ENCODE measurements around the gene RGL3. TPM values are rescaled to one million over a fixed set of nuclear protein-coding genes. Genes with fewer than 3 reads are reported as not detected.
A peak's percentile ranks its signal among the peaks of the same experiment; 100 is the strongest.
"Not testable (repeated sequence)": the region's sequence is repeated elsewhere in the genome, so short reads cannot be mapped to it uniquely, and the experiment has no call there.

Gene RGL3
- total RNA-seq (10 to 100 TPM; 14.0 to 25.2 (median 14.5) TPM), polyA plus RNA-seq (16.1 TPM)
- long read RNA-seq, donor 1, partial matches to known transcripts = 9 of 18 reads
- long read RNA-seq, donor 1, other reads (novel, unspliced or antisense) = 9 of 18 reads
- long read RNA-seq, donor 2, partial matches to known transcripts = 0 of 2 reads
- long read RNA-seq, donor 2, other reads (novel, unspliced or antisense) = 2 of 2 reads
- long read RNA-seq, donor 3, partial matches to known transcripts = 1 of 7 reads
- long read RNA-seq, donor 3, other reads (novel, unspliced or antisense) = 5 of 7 reads
- long read RNA-seq, donor 4, partial matches to known transcripts = 1 of 4 reads
- long read RNA-seq, donor 4, other reads (novel, unspliced or antisense) = 3 of 4 reads

GRCh38 chr19:11418549-11419506 is at the start of gene RGL3:
TSS of gene RGL3 (minus strand) at chr19:11419314. CDS start at chr19:11419278, 36 bp downstream.
- Histone ChIP-seq H3K9me3 (ENCODE audit: control insufficient read depth, low read length) (no peaks in the 10 kb centered on the region), H3K4me1 (ENCODE audit: control insufficient read depth, insufficient read depth, low read length) (no peaks in the 10 kb centered on the region), H3K4me3 (ENCODE audit: low read length) (peak within 1 kb of the TSS; percentile 51), H3K27me3 (ENCODE audit: control insufficient read depth, insufficient read depth) (no peaks in the 10 kb centered on the region), H3K27ac (ENCODE audit: low read length) (peak within 1 kb of the TSS; percentile 28)
- peak; percentile 65 to 69 for ATAC-seq
- peak; percentile 77 to 91 (median 90) for DNase-seq
- WGBS = 2% methylated on average over 72 of the region's 72 CpGs
- intact Hi-C loops (cut with DNase I) = no loop called here

GRCh38 chr19:11468266-11468845 is 49.2 kb upstream of the RGL3 start:
- H3K9me3 ChIP-seq (ENCODE audit: control insufficient read depth, low read length); ATAC-seq; H3K4me1 ChIP-seq (ENCODE audit: control insufficient read depth, insufficient read depth, low read length); H3K4me3 ChIP-seq (ENCODE audit: low read length); H3K27ac ChIP-seq (ENCODE audit: low read length); DNase-seq; intact Hi-C loops (cut with DNase I); H3K27me3 ChIP-seq (ENCODE audit: control insufficient read depth, insufficient read depth): not testable (repeated sequence)
- 69% methylated on average over 8 of the region's 8 CpGs for WGBS

GRCh38 chr19:11465600-11465999 is 46.5 kb upstream of the RGL3 start:
- 39% methylated on average over 8 of the region's 8 CpGs for WGBS
- no peaks in the 10 kb centered on the region for H3K4me1 ChIP-seq (ENCODE audit: control insufficient read depth, insufficient read depth, low read length)
- intact Hi-C loops (cut with DNase I) = no loop called here
- DNase-seq (no peak), ATAC-seq (no peak)
- no peak overlapping the region for H3K27ac ChIP-seq (ENCODE audit: low read length)
- H3K27me3 ChIP-seq (ENCODE audit: control insufficient read depth, insufficient read depth) = no peaks in the 10 kb centered on the region
- H3K9me3 ChIP-seq (ENCODE audit: control insufficient read depth, low read length) = no peaks in the 10 kb centered on the region
- no peak overlapping the region for H3K4me3 ChIP-seq (ENCODE audit: low read length)

- DNase-seq = no peak
- no peaks in the 10 kb centered on the region for H3K4me1 ChIP-seq (ENCODE audit: control insufficient read depth, insufficient read depth, low read length)
- no peaks in the 10 kb centered on the region for H3K9me3 ChIP-seq (ENCODE audit: control insufficient read depth, low read length)
- intact Hi-C loops (cut with DNase I) = no loop called here
- H3K27ac ChIP-seq (ENCODE audit: low read length) = no peak overlapping the region
- ATAC-seq = peak in 1 of 2 donors; percentile 10
- H3K27me3 ChIP-seq (ENCODE audit: control insufficient read depth, insufficient read depth) = no peaks in the 10 kb centered on the region
- no peak overlapping the region for H3K4me3 ChIP-seq (ENCODE audit: low read length)
- 87% methylated on average over 11 of the region's 11 CpGs for WGBS
These were observed 45.5 kb upstream of the RGL3 start for GRCh38 chr19:11464333-11465265.

- Histone ChIP-seq H3K4me1 (ENCODE audit: control insufficient read depth, insufficient read depth, low read length) (no peaks in the 10 kb centered on the region), H3K9me3 (ENCODE audit: control insufficient read depth, low read length) (no peaks in the 10 kb centered on the region), H3K4me3 (ENCODE audit: low read length) (no peak overlapping the region), H3K27me3 (ENCODE audit: control insufficient read depth, insufficient read depth) (no peaks in the 10 kb centered on the region), H3K27ac (ENCODE audit: low read length) (no peak overlapping the region)
- no peak for ATAC-seq
- DNase-seq = no peak
- intact Hi-C loops (cut with DNase I) = no loop called here
- WGBS = 71% methylated on average over 12 of the region's 12 CpGs
These were observed 44.3 kb upstream of the RGL3 start for GRCh38 chr19:11463391-11463790.

- WGBS = 78% methylated on average over 2 of the region's 2 CpGs
- no peaks in the 10 kb centered on the region for H3K9me3 ChIP-seq (ENCODE audit: control insufficient read depth, low read length)
These were observed 42.3 kb upstream of the RGL3 start for GRCh38 chr19:11461453-11461852.

GRCh38 chr19:11460207-11460606 is 41.1 kb upstream of the RGL3 start:
- no peaks in the 10 kb centered on the region for H3K27me3 ChIP-seq (ENCODE audit: control insufficient read depth, insufficient read depth)
- DNase-seq (no peak), ATAC-seq (no peak)
- H3K27ac ChIP-seq (ENCODE audit: low read length) = no peak overlapping the region
- H3K4me3 ChIP-seq (ENCODE audit: low read length) = no peak overlapping the region
- no peaks in the 10 kb centered on the region for H3K9me3 ChIP-seq (ENCODE audit: control insufficient read depth, low read length)
- intact Hi-C loops (cut with DNase I) = no loop called here
- 53% methylated on average over 4 of the region's 4 CpGs for WGBS
- H3K4me1 ChIP-seq (ENCODE audit: control insufficient read depth, insufficient read depth, low read length) = no peaks in the 10 kb centered on the region

More at GRCh38 chr19:11461453-11461852, 42.3 kb upstream of the RGL3 start:
- ATAC-seq = no peak
- no peak for DNase-seq
- no peaks in the 10 kb centered on the region for H3K4me1 ChIP-seq (ENCODE audit: control insufficient read depth, insufficient read depth, low read length)
- no peak overlapping the region for H3K4me3 ChIP-seq (ENCODE audit: low read length)
- intact Hi-C loops (cut with DNase I) = no loop called here
- no peaks in the 10 kb centered on the region for H3K27me3 ChIP-seq (ENCODE audit: control insufficient read depth, insufficient read depth)
- H3K27ac ChIP-seq (ENCODE audit: low read length) = no peak overlapping the region

GRCh38 chr19:11458912-11459311 is 39.8 kb upstream of the RGL3 start:
- ATAC-seq = not testable (repeated sequence)

GRCh38 chr19:11458236-11458900 is 39.3 kb upstream of the RGL3 start:
- Histone ChIP-seq H3K9me3 (ENCODE audit: control insufficient read depth, low read length) (no peaks in the 10 kb centered on the region), H3K4me1 (ENCODE audit: control insufficient read depth, insufficient read depth, low read length) (no peaks in the 10 kb centered on the region), H3K27ac (ENCODE audit: low read length) (no peak overlapping the region), H3K27me3 (ENCODE audit: control insufficient read depth, insufficient read depth) (no peaks in the 10 kb centered on the region), H3K4me3 (ENCODE audit: low read length) (no peak overlapping the region)
- intact Hi-C loops (cut with DNase I) = no loop called here
- ATAC-seq = no peak
- DNase-seq = no peak
- WGBS = 82% methylated on average over 19 of the region's 19 CpGs

More at GRCh38 chr19:11458912-11459311, 39.8 kb upstream of the RGL3 start:
- WGBS = 76% methylated on average over 11 of the region's 11 CpGs
- intact Hi-C loops (cut with DNase I); H3K4me3 ChIP-seq (ENCODE audit: low read length); DNase-seq; H3K27ac ChIP-seq (ENCODE audit: low read length); H3K4me1 ChIP-seq (ENCODE audit: control insufficient read depth, insufficient read depth, low read length); H3K9me3 ChIP-seq (ENCODE audit: control insufficient read depth, low read length); H3K27me3 ChIP-seq (ENCODE audit: control insufficient read depth, insufficient read depth): not testable (repeated sequence)

- Histone ChIP-seq H3K4me1 (ENCODE audit: control insufficient read depth, insufficient read depth, low read length) (no peaks in the 10 kb centered on the region), H3K27ac (ENCODE audit: low read length) (no peak overlapping the region), H3K27me3 (ENCODE audit: control insufficient read depth, insufficient read depth) (no peaks in the 10 kb centered on the region), H3K4me3 (ENCODE audit: low read length) (no peak overlapping the region), H3K9me3 (ENCODE audit: control insufficient read depth, low read length) (no peaks in the 10 kb centered on the region)
- DNase-seq = no peak
- 83% methylated on average over 20 of the region's 20 CpGs for WGBS
- ATAC-seq = no peak
- intact Hi-C loops (cut with DNase I) = no loop called here
These were observed 38.7 kb upstream of the RGL3 start for GRCh38 chr19:11457831-11458230.

Data from right cardiac atrium (tissue), 5 donors.